ENCODE measurements around the gene FXYD6.

The FXYD6 gene

GRCh38 chr11:117872975-117873827 is 3.3 kb downstream of the FXYD6 start:
- TF ChIP-seq CTCF (IDR thresholded peaks at IDR 0.05; ENCODE audit: low read depth, low read length), result no peak
- DNase-seq (ENCODE audit: extremely low read depth, low read depth), result no peak

DNA sequence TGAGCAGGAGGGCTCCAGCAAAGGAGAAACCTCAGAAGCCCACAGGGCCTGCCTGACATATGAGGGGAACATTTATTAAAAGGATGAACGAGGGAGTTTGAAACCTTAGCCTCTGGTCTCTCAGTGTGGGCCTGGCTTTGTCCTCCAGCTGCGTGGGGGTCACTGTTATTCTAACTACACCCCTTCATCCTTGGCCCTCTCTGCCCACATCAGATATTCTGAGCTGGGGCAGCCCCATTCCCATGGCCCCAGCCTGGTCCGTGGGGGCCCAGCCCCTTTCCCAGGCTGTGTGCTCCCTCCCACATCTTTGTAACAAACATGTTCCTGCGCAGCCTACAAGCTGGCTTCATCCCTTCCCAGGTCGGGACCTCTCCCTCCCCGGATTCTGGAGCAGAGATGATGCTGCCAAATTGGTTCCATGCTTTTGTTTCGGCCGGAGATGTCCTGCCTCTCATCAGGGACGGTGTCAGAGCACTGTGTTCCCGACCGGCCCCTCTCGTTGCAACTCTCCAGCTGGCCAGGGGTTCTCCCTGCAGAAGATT is 4.0 kb downstream of the FXYD6 start:
- no peak for TF ChIP-seq CTCF (IDR thresholded peaks at IDR 0.05; ENCODE audit: low read depth, low read length)
- DNase-seq (ENCODE audit: extremely low read depth, low read depth), result no peak

- DNase-seq (ENCODE audit: extremely low read depth, low read depth), result no peak
- no peak for TF ChIP-seq CTCF (IDR thresholded peaks at IDR 0.05; ENCODE audit: low read depth, low read length)
Measured at GRCh38 chr11:117871784-117872183, 4.7 kb downstream of the FXYD6 start.

DNA sequence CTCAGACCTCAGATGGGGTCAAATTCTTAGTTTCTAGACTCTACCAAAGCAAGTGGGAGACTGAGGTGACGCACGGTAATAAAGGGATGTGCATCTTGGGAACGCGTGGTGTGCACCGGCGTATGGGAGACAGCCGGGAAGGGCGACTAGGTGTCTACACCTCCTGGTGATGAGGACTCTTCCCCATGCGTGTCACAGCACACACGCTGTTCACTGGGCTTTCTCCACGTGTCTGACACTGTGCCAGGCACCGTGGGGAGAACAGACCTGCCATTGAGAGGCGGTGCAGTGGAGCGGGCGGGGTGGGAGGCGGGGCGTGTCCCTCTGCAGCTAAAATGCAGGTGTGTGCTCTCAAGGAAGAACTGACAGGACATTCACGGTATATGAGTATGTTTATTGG is 5.3 kb downstream of the FXYD6 start:
- TF ChIP-seq CTCF (IDR thresholded peaks at IDR 0.05; ENCODE audit: low read depth, low read length), result no peak
- DNase-seq (ENCODE audit: extremely low read depth, low read depth), result no peak

GRCh38 chr11:117870103-117870952 is 6.1 kb downstream of the FXYD6 start:
- DNase-seq (ENCODE audit: extremely low read depth, low read depth), result no peak
- TF ChIP-seq CTCF (IDR thresholded peaks at IDR 0.05; ENCODE audit: low read depth, low read length), result no peak

DNA sequence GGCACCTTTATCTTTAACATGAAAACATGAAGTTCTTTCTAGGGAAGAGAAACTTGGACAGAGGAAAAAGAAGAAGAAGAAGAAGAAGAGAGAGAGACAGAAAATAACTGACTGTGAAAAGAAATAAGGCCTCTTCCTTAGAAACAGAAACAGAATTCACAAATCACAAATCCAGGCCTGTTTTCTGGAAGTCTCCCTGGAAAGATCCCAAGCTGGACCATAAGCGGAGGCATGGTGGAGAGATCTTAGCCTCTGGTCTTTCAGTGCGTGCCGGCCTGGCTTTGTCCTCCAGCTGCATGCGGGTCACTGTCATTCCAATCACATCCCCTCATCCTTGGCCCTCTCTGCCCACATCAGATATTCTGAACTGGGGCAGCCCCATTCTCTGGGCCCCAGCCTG is 6.9 kb downstream of the FXYD6 start:
- no peak for TF ChIP-seq CTCF (IDR thresholded peaks at IDR 0.05; ENCODE audit: low read depth, low read length)
- DNase-seq (ENCODE audit: extremely low read depth, low read depth), result no peak

Data from AG09319 (cell line).